GM04504 (cell line): ENCODE results near the gene HOXA13.

Experiments
- DNase-seq: peaks from one replicate; pipeline ENCODE4 v3.0.0-alpha.2; 2012; ENCODE audit warnings: low read depth

HOXA13 gene

DNA sequence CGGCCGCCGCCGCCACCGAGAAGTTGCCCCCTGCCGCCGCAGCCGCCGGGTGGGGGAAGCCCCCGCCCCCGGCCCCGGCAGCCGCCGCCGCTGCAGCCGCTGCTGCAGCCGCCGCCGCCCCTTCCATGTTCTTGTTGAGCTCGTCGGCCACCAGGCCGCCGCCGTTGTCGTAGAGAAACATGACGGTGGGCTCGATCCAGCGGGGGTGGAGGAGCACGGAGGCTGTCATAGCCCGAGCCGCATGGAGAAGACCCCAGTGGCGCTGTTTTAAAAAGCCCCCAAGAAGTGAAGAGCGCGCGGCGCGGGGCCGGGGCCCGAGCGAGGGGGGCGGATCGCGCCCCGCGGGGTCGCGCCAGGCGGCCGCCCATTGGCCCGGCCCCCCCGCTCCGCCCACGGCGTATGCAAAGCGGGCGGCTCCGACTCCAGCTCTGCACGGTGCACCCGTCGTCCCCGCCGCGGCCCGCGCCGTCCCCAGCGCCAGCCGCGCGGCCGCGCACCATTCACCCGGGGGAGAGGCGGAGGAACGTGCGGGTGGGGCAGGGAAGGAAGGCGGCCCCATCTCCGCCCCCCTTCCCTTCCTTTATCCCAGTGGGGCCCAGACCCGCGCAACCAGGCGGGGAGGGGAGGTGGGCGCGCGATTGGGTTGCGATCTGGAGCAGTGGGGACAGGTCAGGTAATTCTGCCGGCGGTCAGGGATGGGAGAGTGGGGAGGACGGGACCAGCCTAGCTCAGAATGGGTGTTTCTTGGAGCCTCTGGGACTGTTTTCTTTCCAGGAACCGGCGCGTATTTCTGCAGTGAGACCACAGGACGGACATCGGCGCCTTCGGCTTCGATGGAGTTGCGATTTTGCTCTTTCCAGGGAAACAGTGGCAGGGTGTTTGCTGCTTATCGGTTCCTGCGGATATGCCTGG, at the start of gene HOXA13:
HOXA13 (minus strand) TSS at position 243 of the 912 bp plus-strand sequence; CDS start at position 229, 14 bp downstream.
- DNase-seq: no peak

- DNase-seq: peak; percentile 53
Observed at GRCh38 chr7:27248911-27249723, 49.2 kb upstream of the HOXA13 start.

- DNase-seq: no peak
Observed at GRCh38 chr7:27248427-27248806, 48.5 kb upstream of the HOXA13 start.

DNA sequence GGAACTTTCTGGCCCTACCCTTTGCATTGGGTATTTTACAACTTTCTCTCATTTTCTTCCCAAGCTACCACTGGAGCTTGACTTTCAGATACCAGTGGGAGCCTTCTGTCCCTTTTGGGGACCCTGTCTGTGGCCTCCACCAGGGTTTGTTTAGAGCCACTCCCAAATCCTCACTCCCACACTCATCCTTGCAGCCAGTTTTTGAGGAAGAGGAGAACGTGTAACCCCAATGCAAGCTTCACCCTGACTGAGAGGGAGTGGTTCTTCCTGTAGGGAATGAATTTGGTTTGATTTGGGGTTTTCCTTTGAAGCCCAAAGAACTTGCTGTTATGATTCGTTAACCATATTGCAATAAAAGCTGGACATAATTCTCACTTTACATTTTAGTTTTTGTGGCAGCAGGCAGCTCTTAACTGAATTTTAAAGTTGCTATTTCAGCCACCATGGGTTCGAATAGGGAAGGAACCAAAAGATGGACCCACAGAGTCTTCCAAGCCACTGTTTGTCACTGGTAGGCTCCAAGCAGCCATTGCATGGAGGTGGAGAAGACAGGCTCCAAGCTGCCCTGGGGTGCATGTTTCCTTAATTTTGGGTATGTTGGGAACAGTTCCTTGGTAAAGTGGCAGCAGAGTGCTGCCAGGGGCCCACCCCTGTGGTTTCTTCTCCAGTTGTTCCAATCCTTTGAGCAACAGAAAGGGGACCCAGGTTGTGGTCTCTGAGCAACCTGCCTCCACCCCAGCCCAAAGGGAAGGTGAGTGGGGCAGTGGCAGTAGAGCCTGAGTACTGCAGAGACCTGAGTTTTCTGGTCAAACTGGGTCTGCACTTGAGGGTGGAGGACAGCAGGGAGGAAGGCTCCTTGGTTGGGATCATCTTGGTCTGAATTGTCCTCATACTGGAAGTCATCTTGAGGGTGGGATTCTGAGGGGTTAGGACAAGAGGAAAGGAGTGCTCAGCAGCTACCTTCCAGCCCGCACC, 47.8 kb upstream of the HOXA13 start:
- DNase-seq: no peak

- no peak for DNase-seq
Observed at GRCh38 chr7:27247000-27247399, 47.1 kb upstream of the HOXA13 start.

DNA sequence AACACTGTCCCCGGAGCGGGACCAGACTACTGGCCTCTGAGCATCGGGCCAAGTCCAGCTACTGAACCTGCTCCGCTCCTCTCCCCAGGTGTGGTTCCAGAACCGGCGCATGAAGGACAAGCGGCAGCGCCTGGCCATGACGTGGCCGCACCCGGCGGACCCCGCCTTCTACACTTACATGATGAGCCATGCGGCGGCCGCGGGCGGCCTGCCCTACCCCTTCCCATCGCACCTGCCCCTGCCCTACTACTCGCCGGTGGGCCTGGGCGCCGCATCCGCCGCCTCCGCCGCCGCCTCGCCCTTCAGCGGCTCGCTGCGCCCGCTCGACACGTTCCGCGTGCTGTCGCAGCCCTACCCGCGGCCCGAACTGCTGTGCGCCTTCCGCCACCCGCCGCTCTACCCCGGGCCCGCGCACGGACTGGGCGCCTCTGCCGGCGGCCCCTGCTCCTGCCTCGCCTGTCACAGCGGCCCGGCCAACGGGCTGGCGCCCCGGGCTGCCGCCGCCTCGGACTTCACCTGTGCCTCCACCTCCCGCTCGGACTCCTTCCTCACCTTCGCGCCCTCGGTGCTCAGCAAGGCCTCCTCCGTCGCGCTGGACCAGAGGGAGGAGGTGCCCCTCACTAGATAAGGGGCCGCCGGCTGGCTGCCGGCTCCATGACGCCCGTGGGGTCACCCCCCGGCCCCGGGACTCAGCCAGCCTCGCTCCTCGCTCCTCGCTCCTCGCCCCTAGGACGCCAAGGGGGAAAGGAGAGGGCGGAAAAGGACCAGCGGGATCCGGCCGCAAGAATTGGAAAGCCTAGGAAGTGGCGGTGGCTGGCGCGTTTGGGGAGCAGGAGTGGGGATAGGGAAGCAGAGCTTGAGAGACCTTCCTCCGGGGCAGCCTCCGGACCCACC, 46.2 kb upstream of the HOXA13 start:
- DNase-seq: no peak

- no peak for DNase-seq
Observed at GRCh38 chr7:27245124-27245797, 45.4 kb upstream of the HOXA13 start.

- no peak for DNase-seq
Observed at GRCh38 chr7:27244488-27245123, 44.7 kb upstream of the HOXA13 start.

DNA sequence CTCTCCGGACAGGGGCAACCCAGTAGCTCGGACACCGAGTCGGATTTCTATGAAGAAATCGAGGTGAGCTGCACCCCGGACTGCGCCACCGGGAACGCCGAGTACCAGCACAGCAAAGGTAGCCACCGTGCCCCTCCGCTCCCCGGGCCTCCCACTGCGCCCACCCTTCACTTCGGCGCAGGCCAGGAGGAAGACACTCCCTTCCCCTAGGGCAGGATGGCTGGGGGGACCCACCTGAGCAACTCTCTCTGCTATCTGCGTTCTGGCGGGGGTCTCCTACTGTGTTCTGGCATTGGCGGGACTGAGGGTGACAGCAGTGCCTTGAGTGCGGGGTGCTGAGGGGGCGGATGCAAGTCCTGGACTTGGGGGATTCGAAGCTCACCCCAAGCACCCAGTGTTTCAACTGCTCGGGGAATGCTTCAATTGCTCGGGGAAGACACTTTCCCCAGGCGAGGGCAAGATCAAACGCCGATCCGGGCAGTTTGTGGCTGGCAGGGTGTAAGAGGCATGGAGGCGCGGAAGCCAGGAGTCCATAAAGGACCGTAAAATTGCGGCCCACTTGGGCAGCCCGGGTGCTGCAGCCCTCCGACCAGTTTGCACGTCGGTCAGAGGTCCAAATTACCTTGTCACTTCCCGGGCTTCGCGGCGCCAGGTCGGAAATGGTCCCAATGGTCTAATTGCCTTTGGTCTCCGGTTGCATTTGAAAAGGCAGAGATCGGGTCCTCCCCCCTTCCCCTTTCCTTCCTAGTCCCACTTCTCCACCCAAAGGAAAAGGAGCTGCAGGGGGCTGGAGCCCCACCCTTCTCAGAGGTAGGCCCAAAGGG, 43.7 kb upstream of the HOXA13 start:
- no peak for DNase-seq

DNA sequence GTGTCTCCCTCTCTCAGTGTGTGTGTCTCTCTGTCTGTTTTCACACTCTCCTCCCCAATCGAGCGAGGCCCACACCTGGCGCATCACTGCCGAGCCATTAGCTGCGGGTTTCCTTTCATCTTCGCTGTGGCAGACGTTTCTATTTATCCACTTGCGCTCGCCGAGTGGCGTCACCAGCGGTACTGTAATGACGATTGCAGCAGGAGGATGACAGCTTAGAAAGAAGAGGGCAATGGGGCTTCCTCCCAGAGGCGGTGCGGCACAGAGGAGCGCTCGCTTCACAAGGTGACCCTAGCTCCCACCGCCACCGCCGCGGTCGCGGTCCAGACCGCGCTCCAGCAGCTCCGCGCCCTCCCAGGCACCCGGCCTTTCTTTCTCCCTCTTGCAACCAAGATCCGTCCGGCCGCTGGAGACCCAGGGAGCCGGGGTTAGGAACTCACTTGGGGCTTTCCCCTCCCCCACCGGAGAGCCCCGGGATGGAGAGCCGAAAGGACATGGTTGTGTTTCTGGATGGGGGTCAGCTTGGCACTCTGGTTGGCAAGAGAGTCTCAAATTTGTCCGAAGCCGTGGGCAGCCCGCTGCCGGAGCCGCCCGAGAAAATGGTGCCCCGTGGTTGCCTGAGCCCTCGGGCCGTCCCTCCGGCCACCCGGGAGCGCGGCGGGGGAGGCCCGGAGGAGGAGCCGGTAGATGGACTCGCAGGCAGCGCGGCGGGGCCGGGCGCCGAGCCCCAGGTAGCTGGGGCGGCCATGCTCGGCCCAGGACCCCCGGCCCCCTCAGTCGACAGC, 42.9 kb upstream of the HOXA13 start, which contains the start of gene EVX1:
EVX1 (plus strand) TSS at position 248 of the 785 bp plus-strand sequence; CDS start at position 477, 229 bp downstream.
- DNase-seq: no peak

DNA sequence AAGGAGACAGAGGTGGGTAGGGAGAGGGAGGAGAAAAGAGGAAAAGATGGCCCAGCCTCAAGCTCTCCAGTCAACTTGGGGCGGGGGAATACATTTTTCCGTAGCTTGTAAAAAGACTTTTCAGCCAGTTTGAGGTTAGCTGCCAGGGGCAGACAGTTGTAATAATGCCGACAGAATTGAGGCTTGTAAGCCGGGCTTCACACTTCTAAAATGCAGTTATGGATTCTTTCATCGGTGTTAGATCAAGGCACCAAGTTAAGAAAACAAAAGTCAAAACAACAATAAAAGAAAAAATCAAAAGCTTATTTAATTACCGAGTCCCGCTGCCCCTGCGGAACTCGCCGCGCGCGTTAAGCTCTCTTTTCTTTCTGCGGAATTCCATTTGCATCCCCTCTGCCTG, 42.3 kb upstream of the HOXA13 start:
- no peak for DNase-seq

GRCh38 chr7:27241189-27242056, 41.5 kb upstream of the HOXA13 start:
- DNase-seq: no peak

- DNase-seq: no peak
Observed at GRCh38 chr7:27240015-27240731, 40.3 kb upstream of the HOXA13 start.

- DNase-seq: no peak
Observed at GRCh38 chr7:27239387-27240014, 39.6 kb upstream of the HOXA13 start.

DNA sequence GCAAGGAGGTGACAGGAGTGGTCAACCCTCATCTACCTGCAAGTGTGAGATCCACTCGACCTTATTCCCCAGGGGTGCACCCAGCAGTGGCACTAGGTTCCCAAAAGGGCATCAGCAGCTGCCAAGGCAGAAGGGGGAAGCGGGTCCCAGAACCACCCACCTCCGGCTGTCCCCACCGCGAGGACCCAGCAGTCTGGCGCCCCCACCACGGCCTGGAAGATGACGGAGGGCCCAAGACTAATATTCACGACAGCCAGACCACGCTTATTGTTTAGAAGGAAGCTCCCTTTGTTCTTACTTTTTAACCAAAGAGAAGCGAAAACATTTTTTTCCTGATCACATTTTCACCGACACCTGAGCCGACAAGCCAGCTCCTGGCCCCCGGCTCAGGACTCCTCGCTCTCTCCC, 39.1 kb upstream of the HOXA13 start:
- no peak for DNase-seq
